ENCODE results near the gene ZNF296. TPM values are rescaled to one million over a fixed set of nuclear protein-coding genes. Genes with fewer than 3 reads are reported as not detected.

ZNF296 gene
- total and polyA plus RNA-seq, 2 of the 8 experiments (the other 6 are each of a cell fraction or from before 2014, with no cell fraction given), result 2.7 to 7.5 TPM

DNA sequence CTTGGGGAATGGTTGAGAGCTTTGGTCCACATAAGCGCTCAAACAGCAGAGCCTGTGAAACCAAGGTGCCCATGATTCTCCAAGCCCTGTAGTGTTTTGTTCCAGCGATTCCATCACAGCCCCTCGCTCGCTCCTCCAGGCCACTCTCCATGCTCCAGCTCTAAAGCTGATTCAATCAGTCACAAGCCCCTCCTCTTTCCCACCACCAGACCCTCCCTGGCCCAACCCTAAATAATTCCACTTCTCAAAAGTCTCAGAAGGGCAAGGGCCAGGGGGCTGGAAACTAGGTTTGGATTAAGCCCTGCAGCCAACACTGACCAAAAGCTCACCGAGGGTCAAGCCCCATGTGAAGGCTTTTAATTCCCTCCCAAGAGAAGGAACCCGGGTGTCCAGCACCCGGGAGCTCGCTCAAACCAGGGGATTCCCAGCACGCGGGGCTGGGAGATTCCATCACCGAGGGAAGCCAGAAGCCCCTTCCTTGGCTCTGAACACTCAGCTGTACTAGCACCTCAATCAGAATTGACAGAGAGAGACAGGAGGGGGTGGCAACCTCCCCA, 1.5 kb downstream of the ZNF296 start:
- no peak overlapping the region; the same call in 1 of the 2 replicates for H3K27ac ChIP-seq (ENCODE audit: low read depth, low read length)
- WGBS, 2 experiments (ENCODE audit: extremely low coverage in 1 of 2, insufficient coverage in 1 of 2, insufficient read length in 1 of 2, insufficient replicate concordance in 2 of 2, low coverage in 1 of 2, low lambda C conversion rate in 2 of 2, missing lambda C conversion rate in 1 of 2), result 40% methylated on average over 11 of the region's 11 CpGs; no CpG with 5 or more reads in 1 of the 2 experiments
- DNase-seq (ENCODE audit: low read depth in 1 of 2, low spot score in 2 of 2), result no peak

More for the DNA sequence above, 1.5 kb downstream of the ZNF296 start:
- TF ChIP-seq SIN3A (conservative IDR thresholded peaks at IDR 0.05 in 1 of 2, IDR thresholded peaks at IDR 0.05 in 1 of 2; ENCODE audit: low read depth in 1 of 2, low read length in 2 of 2), result peak; percentile 92 to 93; a peak in 2 of 4 replicates
- peak; percentile 37; the same call in 1 of the 2 replicates for TF ChIP-seq TAF1 (IDR thresholded peaks at IDR 0.05; ENCODE audit: low read depth, low read length)
- no peak for TF ChIP-seq ASH2L (IDR thresholded peaks at IDR 0.05; ENCODE audit: low read length)
- no peak overlapping the region; a peak in 1 of 7 replicates for H3K9ac ChIP-seq (replicated peaks in 1 of 4; ENCODE audit: extremely low read depth in 1 of 4, low read depth in 3 of 4, low read length in 3 of 4)
- FAIRE-seq, result no peak
- no peak overlapping the region; the same call in 1 of the 2 replicates for H2BK15ac ChIP-seq (ENCODE audit: low read length)
- H4K91ac ChIP-seq (replicated peaks; ENCODE audit: insufficient read length, low read length), result no peak overlapping the region
- no peaks in the 10 kb centered on the region for H3K27me3 ChIP-seq (replicated peaks in 1 of 4; ENCODE audit: control insufficient read depth in 3 of 4, extremely low read depth in 1 of 4, insufficient read depth in 3 of 4, low read length in 3 of 4)
- no peak overlapping the region for H2BK12ac ChIP-seq (ENCODE audit: low read depth, low read length)
- no peak overlapping the region for H3K23ac ChIP-seq (ENCODE audit: insufficient read length)
- H3K4me3 ChIP-seq (ENCODE audit: extremely low read depth in 1 of 4, insufficient read depth in 2 of 4, low read depth in 3 of 4, low read length in 4 of 4), result peak overlapping the region; percentile 40 to 88 (median 62)
- H2AFZ ChIP-seq (ENCODE audit: low read length), result no peak overlapping the region
- peaks cover 2 to 5% of the 10 kb centered on the region in 2 experiments for H4K20me1 ChIP-seq (replicated peaks in 1 of 2; ENCODE audit: control insufficient read depth in 1 of 2, insufficient read depth in 2 of 2, low read length in 2 of 2)
- H3K56ac ChIP-seq (replicated peaks; ENCODE audit: insufficient read length, low read depth, low read length), result no peak overlapping the region
- no peaks in the 10 kb centered on the region for H3K79me1 ChIP-seq (ENCODE audit: low read depth, low read length)
- H3K23me2 ChIP-seq (ENCODE audit: low read depth, low read length), result peaks cover 13% of the 10 kb centered on the region
- ChIA-PET CTCF (ENCODE audit: partially characterized antibody) (interaction anchor here (0.6 to 2.3 kb wide), 12 partner anchors 9 to 77 kb away, joined by 3 to 12 read pairs (median 3); partner anchors contain the start of gene CLASRP), POLR2A (ENCODE audit: partially characterized antibody) (interaction anchor here (0.6 to 8.5 kb wide), 19 partner anchors 8 to 170 kb away, joined by 3 to 230 read pairs (median 4); partner anchors contain the start of gene PPP1R37)
- no peak overlapping the region for H3K4ac ChIP-seq (replicated peaks; ENCODE audit: insufficient read length, low read depth, low read length)
- peak overlapping the region; percentile 63 to 99 for H3K4me2 ChIP-seq (ENCODE audit: insufficient read depth in 1 of 2, low read depth in 2 of 2, low read length in 2 of 2)
- H3K9me3 ChIP-seq (ENCODE audit: insufficient read depth in 2 of 2, low read depth in 1 of 2, low read length in 1 of 2), result no peaks in the 10 kb centered on the region
- H4K8ac ChIP-seq (ENCODE audit: extremely low read depth, insufficient read depth, low read length), result no peak overlapping the region
- peaks cover 0 to 28% (median 15%) of the 10 kb centered on the region in 4 experiments; a peak in 6 of 8 replicates for H3K36me3 ChIP-seq (ENCODE audit: control insufficient read depth in 2 of 4, insufficient read depth in 4 of 4, low read length in 3 of 4)
- no peak overlapping the region for H2BK120ac ChIP-seq (replicated peaks; ENCODE audit: low read depth, low read length)
- H3K18ac ChIP-seq (ENCODE audit: extremely low read depth, low read length), result peak overlapping the region; percentile 51; the same call in 1 of the 2 replicates
- no peak overlapping the region for H4K5ac ChIP-seq (ENCODE audit: insufficient read length, low read depth, low read length)
- no peak overlapping the region for H3K14ac ChIP-seq (ENCODE audit: insufficient read length)
- H2BK5ac ChIP-seq (ENCODE audit: low read depth, low read length), result 0 out of 2 replicates have a peak overlapping the region, but pooled peaks have one; percentile 78
- H3K79me2 ChIP-seq (ENCODE audit: control insufficient read depth in 1 of 2, insufficient read depth in 2 of 2, low read length in 2 of 2), result peaks cover 0 to 10% of the 10 kb centered on the region in 2 experiments; a peak in 2 of 4 replicates
- peaks cover 13 to 29% (median 15%) of the 10 kb centered on the region in 4 experiments; a peak in 6 of 7 replicates for H3K4me1 ChIP-seq (replicated peaks in 1 of 4; ENCODE audit: control insufficient read depth in 3 of 4, insufficient read depth in 4 of 4, low read length in 3 of 4)
- H2AK5ac ChIP-seq (ENCODE audit: low read depth, low read length), result no peak overlapping the region
- no peak overlapping the region for H2BK20ac ChIP-seq (ENCODE audit: low read length)

All from H1 (cell line).